KMS-11 (cell line): ENCODE data around the gene ETFB.

Experiments used
- H2AFZ ChIP-seq: fragments of 200-600 bp; sonication (generic); 2 replicates; pipeline ENCODE4 v1.6.1; 2016; ENCODE audit warnings: antibody characterized with exemption, mixed run types, low read depth
- H3K27ac ChIP-seq: fragments of 200-600 bp; sonication (generic); 2 replicates; pipeline ENCODE4 v1.6.1; 2016; ENCODE audit warnings: mild to moderate bottlenecking, mixed run types
- H3K27me3 ChIP-seq: fragments of 200-600 bp; sonication (generic); 2 replicates; pipeline ENCODE4 v1.6.1; 2017; ENCODE audit warnings: mild to moderate bottlenecking, low read depth, mixed run types, moderate library complexity; ENCODE audit not compliant: insufficient read depth
- H3K36me3 ChIP-seq: fragments of 200-600 bp; sonication (generic); 2 replicates; pipeline ENCODE4 v1.6.1; 2017; ENCODE audit warnings: mild to moderate bottlenecking, mixed run types; ENCODE audit not compliant: insufficient read depth
- H3K4me1 ChIP-seq: fragments of 200-600 bp; sonication (generic); 2 replicates; pipeline ENCODE4 v1.6.1; 2016; ENCODE audit warnings: mild to moderate bottlenecking, low read depth, mixed run types; ENCODE audit not compliant: poor library complexity, severe bottlenecking
- H3K4me2 ChIP-seq: fragments of 200-600 bp; sonication (generic); 2 replicates; pipeline ENCODE4 v1.7.0; 2016; ENCODE audit warnings: mild to moderate bottlenecking, mixed run types
- H3K4me3 ChIP-seq: fragments of 200-600 bp; sonication (generic); IDR thresholded peaks from 2 replicates; pipeline ENCODE4 v1.6.1; 2017; ENCODE audit warnings: low read depth, low read length, mixed read lengths; ENCODE audit not compliant: insufficient read depth
- H3K79me2 ChIP-seq: fragments of 200-600 bp; sonication (generic); 2 replicates; pipeline ENCODE4 v1.6.1; 2016; ENCODE audit warnings: low read depth, mixed run types; ENCODE audit not compliant: insufficient read depth
- H3K9ac ChIP-seq: fragments of 200-600 bp; sonication (generic); 2 replicates; pipeline ENCODE4 v1.6.1; 2016; ENCODE audit warnings: mild to moderate bottlenecking, mixed run types
- H4K20me1 ChIP-seq: fragments of 200-600 bp; sonication (generic); 2 replicates; pipeline ENCODE4 v1.6.1; 2016; ENCODE audit warnings: mild to moderate bottlenecking, mixed run types; ENCODE audit not compliant: insufficient read depth
- TF ChIP-seq, protein P1 (sequence below): fragments of 200-600 bp; sonication (generic); conservative IDR thresholded peaks from 2 replicates; pipeline ENCODE4 v1.6.1; 2017; ENCODE audit warnings: low read depth, mild to moderate bottlenecking, antibody characterized with exemption, low read length, moderate library complexity, mixed read lengths

ETFB gene

DNA sequence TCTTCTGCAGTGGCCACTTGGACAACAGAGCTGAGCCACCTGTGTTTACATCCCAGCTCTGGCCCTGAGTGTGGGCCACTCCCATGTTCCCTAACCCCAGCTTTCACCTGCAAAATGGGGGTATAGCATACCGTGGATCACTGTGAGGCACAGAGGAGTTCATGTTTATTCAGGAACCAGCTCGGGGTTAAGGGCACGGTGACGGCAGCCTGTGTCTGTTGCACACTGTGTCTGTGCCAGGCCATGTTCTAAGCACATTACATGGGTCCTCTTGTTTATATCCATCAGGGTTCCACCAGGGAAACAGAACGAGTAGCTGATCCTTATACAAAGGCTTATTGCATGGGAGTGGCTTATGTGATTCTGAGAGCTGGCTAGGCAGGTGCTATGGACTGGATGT is 68.8 kb downstream of the ETFB start:
- TF ChIP-seq, protein P1, sequence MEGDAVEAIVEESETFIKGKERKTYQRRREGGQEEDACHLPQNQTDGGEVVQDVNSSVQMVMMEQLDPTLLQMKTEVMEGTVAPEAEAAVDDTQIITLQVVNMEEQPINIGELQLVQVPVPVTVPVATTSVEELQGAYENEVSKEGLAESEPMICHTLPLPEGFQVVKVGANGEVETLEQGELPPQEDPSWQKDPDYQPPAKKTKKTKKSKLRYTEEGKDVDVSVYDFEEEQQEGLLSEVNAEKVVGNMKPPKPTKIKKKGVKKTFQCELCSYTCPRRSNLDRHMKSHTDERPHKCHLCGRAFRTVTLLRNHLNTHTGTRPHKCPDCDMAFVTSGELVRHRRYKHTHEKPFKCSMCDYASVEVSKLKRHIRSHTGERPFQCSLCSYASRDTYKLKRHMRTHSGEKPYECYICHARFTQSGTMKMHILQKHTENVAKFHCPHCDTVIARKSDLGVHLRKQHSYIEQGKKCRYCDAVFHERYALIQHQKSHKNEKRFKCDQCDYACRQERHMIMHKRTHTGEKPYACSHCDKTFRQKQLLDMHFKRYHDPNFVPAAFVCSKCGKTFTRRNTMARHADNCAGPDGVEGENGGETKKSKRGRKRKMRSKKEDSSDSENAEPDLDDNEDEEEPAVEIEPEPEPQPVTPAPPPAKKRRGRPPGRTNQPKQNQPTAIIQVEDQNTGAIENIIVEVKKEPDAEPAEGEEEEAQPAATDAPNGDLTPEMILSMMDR = no peak
- Histone ChIP-seq H3K4me3 (no peak overlapping the region), H4K20me1 (no peaks in the 10 kb centered on the region), H3K9ac (no peak overlapping the region), H3K36me3 (no peaks in the 10 kb centered on the region), H3K79me2 (no peaks in the 10 kb centered on the region), H3K4me2 (no peak overlapping the region), H3K27ac (no peak overlapping the region), H3K27me3 (no peaks in the 10 kb centered on the region; the same call in 1 of the 2 replicates), H2AFZ (no peak overlapping the region), H3K4me1 (no peaks in the 10 kb centered on the region)

DNA sequence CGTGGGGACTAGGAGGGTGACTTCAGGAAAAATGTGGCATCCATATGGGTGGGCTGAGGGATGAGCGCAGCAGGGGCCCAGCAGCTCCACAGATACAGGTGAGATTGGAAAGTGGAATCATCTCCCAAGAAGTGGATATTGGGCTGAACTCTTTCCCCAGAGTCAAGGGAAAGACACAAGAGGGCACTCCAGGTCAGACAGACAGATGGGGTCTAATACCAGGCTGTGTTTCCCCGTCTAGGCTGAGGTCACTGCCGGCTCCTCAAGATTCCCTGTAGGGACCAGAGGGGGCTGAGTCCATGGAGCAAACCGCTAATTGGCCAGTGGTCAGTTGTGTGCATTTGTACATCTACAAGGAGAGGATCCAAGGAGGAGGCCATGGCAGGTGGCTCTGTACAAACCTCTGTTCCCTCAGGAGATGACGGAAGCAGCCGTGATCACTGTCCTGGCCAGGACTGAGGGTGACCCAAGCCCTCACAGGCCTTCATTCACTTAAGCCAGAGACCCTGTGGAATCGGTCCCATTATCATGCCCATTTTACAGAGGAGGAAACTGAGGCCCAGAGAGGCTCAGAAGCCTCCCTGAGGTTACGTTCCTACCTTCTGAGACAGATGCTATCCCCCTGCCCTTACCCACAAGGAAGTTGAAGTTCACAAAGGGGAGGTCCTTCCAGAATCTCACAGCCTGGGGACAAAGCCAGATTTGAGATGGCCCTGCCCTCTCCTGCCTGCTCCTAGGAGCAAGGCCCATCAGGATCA is 69.7 kb downstream of the ETFB start:
- Histone ChIP-seq H3K4me2 (no peak overlapping the region), H3K27ac (no peak overlapping the region), H2AFZ (no peak overlapping the region), H3K4me1 (no peaks in the 10 kb centered on the region), H3K36me3 (no peaks in the 10 kb centered on the region), H4K20me1 (no peaks in the 10 kb centered on the region), H3K27me3 (no peaks in the 10 kb centered on the region; the same call in 1 of the 2 replicates), H3K4me3 (no peak overlapping the region), H3K79me2 (no peaks in the 10 kb centered on the region), H3K9ac (no peak overlapping the region)
- TF ChIP-seq, protein P1 = no peak

DNA sequence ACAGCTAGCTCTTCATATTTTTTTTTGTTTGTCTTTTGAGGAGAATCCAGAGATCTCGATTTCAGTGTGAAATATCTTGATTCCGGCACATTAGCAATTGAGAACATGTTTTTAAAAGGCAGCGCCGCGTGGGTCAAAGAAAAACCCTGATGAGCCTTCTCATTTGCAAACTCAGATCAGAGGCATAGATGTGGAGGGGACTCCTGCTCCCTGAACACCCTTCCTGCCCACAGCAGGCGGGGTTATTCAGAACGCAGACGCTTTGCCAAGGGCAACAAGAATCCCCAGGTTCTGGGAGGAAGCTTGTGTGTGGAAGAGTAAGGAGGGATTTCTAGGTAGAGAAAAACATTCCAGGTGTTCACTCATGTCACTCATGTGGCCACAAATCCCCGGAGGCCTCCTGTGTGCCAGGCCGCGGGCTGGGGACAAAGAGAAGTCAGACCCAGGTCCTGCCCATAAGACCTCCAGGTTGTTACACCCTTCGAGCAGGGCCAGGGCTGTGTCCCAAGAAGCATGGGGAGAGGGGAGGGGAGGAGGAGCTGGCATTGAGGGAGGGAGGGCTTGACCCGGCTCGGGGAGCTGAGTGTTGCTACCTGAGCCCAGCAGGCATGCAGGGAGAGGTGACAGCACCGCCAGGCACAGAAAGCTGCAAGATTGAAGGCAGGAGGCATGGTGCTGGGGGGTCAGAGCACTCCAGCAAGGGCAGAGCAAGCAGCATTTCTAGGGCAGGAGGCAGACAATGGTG is 70.6 kb downstream of the ETFB start:
- Histone ChIP-seq H3K27ac (no peak overlapping the region), H3K36me3 (no peaks in the 10 kb centered on the region), H3K9ac (no peak overlapping the region), H3K79me2 (no peaks in the 10 kb centered on the region), H3K4me2 (no peak overlapping the region), H2AFZ (no peak overlapping the region), H3K4me3 (no peak overlapping the region), H3K4me1 (no peaks in the 10 kb centered on the region), H4K20me1 (no peaks in the 10 kb centered on the region), H3K27me3 (no peaks in the 10 kb centered on the region; the same call in 1 of the 2 replicates)
- TF ChIP-seq, protein P1 = no peak
